ENCODE measurements around the gene IGFBP2.

DNA sequence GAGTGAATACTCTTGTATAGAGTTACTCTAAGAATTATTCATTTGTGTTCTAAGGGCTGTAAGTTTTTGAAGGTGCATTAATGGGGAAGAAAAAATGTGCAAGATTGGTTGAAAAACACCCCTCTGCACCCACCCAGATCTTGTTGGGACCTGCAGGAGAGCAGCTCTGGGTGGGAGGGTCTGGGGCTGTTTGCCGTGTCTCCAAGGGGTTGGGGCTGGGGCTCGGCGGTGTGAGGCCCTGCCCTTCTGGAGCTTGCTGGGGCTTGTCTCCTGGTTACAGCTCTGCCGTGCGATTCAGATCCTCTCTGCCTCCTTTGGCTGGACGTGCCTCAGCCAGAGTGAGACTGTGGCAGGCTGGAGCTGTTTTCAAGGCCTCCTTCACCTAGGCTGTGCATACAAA is 26.1 kb downstream of the IGFBP2 start:
- TF ChIP-seq CTCF (IDR thresholded peaks at IDR 0.05): no peak
- TF ChIP-seq POLR2A (IDR thresholded peaks at IDR 0.05): no peak
